AML-193 (cell line): ENCODE results near the gene SURF1.
"Not testable (repeated sequence)": the region's sequence is repeated elsewhere in the genome, so short reads cannot be mapped to it uniquely, and the experiment has no call there.

ENCODE experiments used
- DNase-seq, 2 experiments: peaks; one replicate each; lab custom pipeline; 2025; lab: John Stamatoyannopoulos, UW

SURF1 gene

GRCh38 chr9:133383438-133383837 lies 27.2 kb upstream of the SURF1 start:
- DNase-seq = no peak

DNA sequence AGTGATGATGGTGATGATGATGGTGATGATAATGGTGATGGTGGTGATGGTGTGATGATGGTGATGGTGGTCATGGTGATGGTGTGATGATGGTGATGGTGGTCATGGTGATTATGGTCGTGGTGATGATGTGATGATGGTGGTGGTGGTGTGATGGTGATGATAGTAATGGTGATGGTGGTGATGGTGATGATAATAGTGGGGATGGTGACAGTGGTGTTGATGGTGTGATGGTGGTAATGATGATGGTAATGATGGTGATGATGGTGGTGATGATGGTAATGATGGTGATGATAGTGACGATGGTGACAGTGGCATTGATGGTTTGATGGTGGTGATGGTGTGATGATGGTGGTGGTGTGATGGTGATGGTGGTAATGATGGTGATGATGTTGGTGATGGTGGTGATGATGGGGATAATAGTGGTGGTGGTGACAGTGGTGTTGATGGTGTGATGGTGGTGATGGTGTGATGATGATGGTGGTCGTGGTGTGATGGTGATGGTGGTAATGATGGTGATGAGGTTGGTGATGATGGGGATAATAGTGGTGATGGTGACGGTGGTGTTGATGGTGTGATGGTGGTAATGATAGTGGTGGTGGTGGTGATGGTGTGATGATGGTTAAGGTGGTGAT lies 26.3 kb upstream of the SURF1 start:
- DNase-seq = no peak

DNA sequence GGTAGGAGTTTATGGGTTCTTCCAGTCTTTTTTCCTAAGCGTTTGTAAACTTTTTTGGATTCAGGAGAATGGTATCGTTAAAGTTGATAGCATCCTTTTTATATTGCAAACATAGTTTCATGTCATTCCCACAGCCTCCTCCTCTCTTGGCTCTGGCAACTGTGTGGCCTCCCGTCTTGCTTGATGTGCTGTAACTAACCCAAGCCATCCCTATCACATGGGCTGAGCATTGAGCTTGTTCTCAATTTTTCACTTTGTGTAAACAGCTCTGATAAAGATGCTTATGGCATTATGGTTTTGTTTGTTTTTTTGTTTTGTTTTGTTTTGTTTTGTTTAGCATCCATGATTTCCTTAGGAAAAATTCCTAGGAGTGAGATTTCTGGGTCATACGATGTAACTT lies 24.4 kb upstream of the SURF1 start:
- DNase-seq = no peak

DNA sequence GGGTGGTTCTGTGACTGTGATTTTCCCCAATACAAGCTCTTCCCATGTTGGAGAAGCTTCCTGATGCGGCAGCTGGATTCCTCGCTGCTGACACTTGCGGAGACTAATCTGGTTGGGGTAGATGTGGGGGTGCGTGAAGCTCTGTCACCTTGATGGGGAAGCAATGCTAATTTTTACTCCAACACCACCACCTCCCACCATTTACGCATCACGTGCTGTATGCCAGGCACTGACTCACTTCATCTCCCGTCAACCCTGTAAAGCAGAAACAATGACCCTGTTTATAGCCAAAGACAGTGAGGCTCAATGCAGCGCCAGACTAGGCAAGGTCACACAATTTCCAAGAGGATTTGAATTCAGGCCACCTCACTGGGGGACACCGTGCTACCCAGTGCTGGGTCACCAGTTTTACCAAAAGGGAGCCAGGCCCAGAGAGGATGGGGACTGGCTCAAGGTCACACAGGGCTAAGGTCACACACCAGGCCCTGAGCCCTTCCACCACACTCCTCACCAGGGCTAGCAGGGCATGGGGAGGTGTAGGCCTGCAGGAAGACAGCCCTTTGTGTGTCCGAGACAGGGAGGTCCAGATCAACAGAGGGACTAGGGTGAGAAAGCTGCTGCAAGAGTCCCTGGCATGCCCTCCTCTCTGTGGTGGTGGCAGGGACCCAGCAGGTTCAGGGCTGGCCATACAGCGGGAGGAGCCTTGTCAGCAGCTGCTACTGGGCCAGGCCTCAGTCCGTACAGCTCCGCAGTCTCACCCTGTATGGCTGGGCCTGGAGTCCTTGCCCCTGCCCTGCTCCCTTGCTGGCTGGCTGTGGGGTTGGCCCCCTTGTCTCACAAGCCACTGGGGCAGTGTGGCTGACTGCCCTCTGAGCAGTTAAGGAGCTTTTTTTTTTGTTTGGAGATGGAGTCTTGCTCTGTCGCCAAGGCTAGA lies 23.1 kb upstream of the SURF1 start:
- no peak for DNase-seq

- no peak for DNase-seq
Measured at GRCh38 chr9:133378408-133378962, 22.2 kb upstream of the SURF1 start.

DNA sequence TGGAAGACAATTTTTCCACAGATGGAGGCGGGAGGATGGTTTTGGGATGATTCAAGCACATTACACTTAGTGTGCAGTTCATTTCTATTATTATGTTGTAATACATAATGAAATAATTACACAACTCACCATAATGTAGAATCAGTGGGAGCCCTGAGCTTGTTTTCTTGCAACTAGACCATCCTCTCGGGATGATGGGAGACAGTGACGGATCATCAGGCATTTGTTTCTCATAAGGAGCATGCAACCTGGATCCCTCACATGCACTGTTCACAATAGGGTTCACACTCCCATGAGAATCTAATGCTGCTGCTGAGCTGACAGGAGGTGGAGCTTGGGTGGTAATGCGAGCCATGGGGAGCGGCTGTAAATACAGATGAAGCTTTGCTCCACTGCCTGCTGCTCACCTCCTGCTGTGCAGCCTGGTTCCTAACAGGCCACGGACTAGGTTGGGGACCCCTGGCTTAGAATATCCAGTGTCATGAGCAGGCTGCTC lies 21.5 kb upstream of the SURF1 start:
- no peak for DNase-seq

DNA sequence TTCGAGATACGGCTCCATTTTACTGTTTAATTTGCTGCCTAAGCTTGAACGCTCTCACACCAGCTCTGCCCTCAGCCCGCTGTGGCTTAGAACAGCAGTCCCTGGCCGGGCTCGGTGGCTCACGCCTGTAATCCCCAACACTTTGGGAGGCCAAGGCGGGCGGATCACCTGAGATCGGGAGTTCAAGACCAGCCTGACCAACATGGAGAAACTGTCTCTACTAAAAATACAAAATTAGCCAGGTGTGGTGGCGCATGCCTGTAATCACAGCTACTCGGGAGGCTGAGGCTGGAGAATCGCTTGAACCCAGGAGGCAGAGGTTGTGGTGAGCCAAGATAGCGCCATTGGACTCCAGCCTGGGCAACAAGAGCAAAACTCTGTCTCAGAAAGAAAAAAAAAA lies 21.0 kb upstream of the SURF1 start:
- DNase-seq = not testable (repeated sequence)

GRCh38 chr9:133375724-133376654 lies 19.7 kb upstream of the SURF1 start, which contains the start of the genes STKLD1 and SURF4:
TSS of gene STKLD1 (plus strand) at chr9:133376366. CDS start at chr9:133376474, 108 bp downstream.
TSS of gene SURF4 (minus strand) at chr9:133376060. CDS start at chr9:133375969, 91 bp downstream.
- peak; percentile 87 to 88 for DNase-seq

GRCh38 chr9:133375116-133375723 lies 18.9 kb upstream of the SURF1 start:
- peak; percentile 21 to 32 for DNase-seq

- peak; percentile 32 to 57 for DNase-seq
Measured at GRCh38 chr9:133374612-133375115, 18.4 kb upstream of the SURF1 start.

DNA sequence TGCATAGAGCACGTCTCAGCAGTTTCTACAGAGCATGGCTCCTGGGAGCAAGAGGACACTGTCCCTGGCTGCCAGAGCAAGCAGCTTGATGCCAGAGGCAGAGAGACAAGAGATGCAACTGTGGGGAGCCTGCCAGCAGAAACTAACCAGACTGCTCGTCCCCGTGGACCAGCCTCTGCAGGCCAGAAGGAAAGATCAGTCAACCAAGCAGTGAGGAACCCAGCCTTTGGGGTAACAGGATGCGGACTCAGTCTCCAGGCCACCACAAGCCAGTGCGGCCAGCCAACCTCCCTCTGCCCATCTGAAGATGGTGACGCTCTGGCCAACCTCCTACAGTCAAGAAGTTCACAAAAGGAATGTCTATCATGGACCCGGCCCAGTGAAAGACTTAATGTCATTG lies 15.9 kb upstream of the SURF1 start:
- no peak for DNase-seq

GRCh38 chr9:133371261-133371711 lies 15.0 kb upstream of the SURF1 start:
- no peak for DNase-seq

GRCh38 chr9:133370685-133371084 lies 14.4 kb upstream of the SURF1 start:
- no peak for DNase-seq

DNA sequence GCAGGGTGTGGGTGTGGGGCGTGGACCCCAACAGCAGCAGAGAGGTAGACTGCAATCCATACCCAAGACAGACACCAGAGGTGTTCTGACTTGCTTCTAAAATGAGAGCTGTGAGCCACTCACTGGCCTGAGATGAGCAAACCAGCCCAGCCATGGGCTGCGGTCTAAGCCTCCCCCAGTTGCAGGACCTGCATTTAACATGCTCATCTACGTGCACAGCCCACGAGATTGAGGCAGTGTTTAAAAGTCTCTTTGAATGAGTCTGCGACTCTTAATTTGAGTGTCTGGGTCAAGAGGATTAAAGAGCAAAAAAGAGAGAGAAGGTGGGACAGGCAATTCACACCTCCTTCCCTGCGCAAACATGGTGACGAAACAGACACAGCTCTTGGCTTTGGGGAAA lies 13.6 kb upstream of the SURF1 start:
- no peak for DNase-seq

DNA sequence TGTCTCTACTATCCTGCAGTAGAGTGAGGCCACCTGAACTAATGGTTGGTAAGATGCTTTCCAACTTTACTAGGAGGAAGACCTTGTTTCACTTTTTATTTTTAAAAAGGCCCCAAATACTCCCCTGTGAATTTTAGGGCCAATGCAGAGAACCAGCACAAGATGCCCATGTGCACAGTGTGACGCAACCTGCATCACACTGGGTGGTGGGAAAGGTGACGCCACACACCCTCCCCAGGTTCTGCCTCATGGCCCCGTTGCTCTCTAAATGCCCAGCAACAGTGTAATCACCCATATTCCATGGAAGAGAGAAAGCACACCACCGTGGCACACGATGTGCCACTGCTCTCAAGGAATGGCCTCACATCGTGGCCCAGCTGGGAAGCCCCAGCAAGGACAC lies 13.1 kb upstream of the SURF1 start:
- DNase-seq = no peak

DNA sequence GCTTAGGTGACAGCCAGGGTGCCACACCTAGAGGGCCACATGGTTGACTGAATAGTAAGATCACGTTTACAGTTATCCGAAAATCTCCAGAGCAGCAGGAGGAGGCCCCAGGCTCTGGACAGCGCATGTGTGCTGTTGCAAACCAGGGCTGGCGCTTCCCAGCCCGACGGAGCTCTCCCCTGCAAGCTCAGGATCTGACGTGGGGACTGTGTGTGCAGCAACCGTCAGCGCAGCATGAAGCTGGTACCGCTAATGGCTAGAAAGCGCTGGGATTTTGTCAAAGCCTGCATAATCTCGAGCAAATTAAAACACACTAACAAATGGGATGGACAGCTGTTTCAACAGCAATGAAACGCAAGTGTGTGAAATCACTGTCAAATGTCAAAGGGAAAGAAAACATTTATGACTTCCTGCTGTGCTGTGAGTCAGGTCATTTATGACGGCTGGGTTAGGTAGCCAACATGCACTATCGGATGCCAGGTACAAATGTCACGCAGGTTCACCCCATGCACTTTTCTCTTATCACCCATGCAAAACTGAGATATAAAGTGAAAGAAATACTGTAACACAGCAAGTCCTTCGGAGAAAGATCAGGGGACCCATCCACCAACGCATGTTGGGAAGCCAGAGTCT lies 12.1 kb upstream of the SURF1 start:
- no peak for DNase-seq

- DNase-seq = no peak
Measured at GRCh38 chr9:133367778-133368177, 11.5 kb upstream of the SURF1 start.

DNA sequence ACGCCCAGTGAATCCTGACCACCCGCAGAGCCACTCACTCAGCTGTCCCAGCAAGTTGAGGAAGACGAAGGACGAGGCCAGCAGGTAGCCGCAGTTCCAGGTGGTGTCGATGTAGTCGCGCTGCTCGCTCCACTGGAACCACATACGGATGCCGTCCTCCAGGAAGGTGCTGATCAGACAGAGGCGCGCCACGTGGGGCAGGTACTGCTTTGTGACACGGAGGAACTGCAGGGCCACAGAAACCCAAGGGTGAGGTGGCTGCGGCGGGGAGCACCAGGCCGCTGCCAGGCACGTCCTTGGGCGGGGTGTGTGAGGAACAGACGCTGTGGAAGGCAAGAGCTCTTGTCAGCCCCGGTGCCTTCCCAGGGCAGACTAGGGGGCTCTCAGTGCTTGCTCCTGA lies 10.9 kb upstream of the SURF1 start:
- DNase-seq = no peak

- no peak for DNase-seq
Measured at GRCh38 chr9:133366435-133366834, 10.1 kb upstream of the SURF1 start.

- no peak for DNase-seq
Measured at GRCh38 chr9:133362359-133363044, 6.2 kb upstream of the SURF1 start.
